ENCODE data around the gene CCDC51.
"Not testable (repeated sequence)": the region's sequence is repeated elsewhere in the genome, so short reads cannot be mapped to it uniquely, and the experiment has no call there.

The CCDC51 gene

GRCh38 chr3:48404440-48405342 is 35.2 kb downstream of the CCDC51 start:
- DNase-seq: no peak

DNA sequence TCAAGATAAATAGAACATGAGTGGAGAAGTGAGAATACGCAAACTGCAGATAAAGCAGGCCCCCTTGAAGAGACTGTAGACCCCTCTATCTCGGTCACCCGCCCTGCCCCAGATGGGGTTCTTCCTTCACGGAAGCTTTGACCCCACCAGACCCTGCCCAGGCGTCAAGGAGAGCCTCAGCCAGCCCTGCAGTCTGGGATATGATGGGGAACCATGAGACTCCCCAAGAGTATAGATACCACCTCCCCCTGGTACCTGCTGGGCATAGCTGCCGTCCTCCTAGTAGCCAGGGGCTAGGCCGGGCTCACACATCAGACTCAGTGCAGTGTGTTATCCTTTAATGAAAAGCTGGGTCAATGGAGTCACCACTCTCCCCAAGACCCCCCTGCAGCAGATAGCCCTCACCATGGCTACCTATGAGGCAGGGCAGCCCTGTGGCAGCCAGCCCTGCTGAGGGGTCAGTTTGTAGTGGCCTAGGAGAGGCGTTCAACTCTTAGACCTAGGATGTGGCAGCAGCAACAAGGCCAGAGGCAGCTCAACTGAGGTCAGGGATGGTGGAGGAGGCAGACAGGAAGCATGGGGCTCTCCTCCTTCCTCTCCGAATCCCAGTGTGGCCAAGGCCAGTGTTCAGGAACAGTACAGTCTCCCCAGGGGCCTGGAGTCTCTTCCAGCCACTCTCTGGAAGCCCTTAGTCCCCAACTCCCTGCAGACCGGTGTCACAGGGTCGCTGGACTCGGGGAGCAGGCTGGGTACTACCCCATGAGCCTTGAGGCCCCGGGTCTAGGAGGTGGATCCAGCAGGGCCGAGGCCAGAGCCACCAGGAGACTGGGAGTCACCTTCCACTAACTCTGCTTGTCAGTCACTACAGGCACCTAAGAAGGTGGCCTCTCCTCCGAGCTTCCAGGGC is 36.1 kb downstream of the CCDC51 start:
- DNase-seq: no peak

DNA sequence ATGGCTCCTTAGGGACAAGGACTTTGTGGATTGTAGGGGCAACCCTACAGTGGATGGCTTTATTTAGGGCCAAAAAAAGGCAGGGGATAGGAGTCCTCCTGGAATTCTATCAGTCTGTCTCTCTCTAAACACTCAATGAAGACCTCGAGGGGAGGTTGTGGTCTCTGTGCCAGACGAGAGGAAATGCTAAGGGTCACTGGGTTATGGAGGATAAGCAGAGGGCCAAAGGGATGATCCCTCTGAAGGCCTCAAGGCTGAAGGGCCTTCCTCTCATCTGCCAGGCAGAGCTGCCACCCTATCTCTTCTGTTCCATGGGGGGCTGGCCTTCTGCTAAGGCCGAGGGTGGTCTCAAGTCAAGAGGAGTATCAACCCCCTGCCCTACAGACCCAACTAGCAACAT is 37.0 kb downstream of the CCDC51 start:
- DNase-seq: no peak

DNA sequence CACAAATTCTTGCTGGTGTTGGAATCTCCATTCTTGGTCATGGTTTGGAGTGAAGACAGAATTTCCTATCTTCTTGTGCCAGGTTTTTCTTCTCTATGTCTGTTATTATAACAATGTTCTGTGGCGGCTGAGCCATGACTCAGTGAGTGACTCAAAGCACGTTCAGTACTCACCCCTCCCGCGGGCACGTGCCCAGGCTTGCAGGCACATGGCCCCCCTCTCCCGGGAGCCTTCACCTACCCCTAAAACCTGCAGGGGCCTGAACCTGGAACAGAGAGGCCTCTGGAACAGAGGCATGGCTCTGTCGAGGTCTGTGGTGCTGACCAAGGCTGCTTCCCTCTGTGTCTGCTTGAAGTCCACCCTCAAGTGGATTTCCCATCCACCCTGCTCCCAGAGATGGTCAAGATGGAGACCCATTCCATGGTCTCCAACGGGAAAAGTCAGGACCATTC is 37.6 kb downstream of the CCDC51 start:
- DNase-seq: peak; percentile 80

GRCh38 chr3:48401434-48401901 is 38.5 kb downstream of the CCDC51 start:
- not testable (repeated sequence) for DNase-seq

DNA sequence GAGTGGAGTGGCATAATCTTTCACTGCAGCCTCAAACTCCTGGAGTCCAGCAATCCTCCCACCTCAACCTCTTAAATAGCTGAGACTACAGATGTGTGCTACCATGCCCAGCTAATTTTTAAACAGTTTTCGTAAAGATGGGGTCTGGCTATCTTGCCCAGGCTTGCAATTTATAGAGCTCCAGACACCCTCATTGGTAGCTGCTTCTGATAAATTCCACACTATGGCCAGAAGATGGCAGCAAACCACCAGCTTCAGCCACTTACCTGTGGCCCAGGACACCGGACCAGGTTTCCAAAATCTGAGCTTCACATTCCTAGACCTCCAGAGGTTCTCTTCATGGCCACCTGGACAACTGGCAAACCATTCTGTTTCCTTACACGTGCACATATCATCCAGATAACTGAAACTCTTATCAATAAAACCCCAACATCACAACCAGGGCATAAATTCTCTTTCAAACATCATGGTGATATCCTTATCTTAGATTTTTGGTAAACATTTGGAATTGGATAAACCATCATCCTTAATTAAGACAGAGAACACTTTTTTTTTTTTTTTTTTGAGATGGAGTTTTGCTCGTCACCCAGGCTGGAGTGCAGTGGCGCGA is 39.0 kb downstream of the CCDC51 start:
- DNase-seq: peak; percentile 52

GRCh38 chr3:48399387-48400172 is 40.3 kb downstream of the CCDC51 start:
- DNase-seq: no peak

- no peak for DNase-seq
Observed at GRCh38 chr3:48398701-48399386, 41.1 kb downstream of the CCDC51 start.

DNA sequence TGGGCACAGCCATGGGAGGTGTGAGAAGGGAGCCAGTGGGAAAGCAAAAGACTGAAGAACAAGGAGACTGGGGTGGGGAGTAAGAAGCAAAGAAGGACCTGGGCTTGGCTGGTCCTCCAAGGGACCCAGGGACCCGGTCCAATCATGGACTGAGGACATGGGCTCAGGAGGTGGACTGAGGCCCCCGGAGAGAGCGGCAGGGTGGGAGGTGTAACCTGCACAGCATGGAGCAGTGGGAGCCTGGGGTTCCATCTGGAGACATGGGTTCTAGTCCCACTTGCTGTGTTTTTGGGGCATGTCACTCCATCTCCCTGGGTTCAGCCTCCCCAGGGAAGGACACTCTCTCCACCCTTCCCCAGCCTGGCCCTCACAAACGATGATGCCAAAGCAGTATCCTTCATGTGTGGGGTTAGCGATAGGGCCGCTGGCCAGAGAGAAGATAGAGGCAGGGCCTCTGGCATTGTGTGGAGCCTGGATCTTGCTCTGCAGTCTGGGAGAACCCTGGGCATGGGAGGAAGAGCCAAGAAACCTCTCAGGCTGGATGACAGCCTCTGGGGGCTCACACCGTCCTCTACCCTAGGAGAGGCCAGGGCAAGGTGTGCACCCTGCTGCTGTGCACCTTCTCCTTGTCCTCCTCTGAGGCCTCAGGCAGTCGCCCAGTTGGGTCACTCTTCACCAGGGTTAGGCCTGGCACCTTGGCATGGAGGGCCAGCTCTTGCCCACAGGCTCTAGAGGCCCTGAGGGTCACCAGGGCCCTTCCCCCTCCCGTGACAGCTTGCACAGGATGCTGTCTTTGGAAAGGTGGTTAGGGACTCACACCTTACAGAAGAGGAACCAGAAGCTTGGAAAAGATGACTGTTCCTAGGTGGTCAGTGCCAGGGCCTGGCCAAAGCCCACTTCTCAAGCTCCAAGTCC is 41.9 kb downstream of the CCDC51 start:
- DNase-seq: no peak

DNA sequence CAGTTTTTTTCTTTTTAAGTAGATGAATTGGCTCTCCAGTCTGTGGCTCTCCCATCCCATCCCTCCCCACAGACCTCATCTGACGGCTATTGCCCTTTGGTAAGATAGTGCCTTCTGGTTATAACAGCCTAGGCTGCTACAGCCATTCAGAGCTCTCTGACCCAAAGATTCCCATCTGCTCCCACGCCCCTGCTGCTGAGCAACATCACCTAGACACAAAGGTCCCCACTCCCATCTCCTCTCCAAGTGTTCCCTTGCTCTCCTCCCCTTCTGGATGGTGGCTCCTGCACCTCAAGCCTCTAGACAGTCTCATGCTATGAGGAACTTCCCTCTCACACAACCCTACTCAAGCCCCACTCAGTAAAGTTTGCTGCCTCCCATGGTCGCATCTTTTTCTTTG is 44.2 kb downstream of the CCDC51 start:
- no peak for DNase-seq

GRCh38 chr3:48394391-48394790 is 45.5 kb downstream of the CCDC51 start:
- no peak for DNase-seq

- DNase-seq: no peak
Observed at GRCh38 chr3:48388966-48389365, 51.0 kb downstream of the CCDC51 start.

DNA sequence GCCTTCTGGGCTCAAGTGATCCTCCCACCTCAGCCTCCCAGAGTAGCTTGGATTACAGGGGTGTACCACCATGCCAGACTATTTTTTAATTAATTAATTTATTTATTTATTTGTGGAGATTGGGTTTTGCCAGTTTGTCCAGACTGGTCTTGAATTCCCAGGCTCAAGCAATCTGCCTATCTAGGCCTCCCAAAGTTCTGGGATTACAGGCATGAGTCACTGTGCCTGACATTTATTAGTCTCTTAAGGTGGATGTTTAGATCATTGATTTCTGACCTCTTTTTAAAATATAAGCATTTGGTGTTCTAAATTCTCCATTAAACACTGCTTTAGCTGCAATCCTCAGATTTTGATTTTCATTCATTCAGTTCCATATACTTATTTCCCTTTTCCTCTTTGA is 52.3 kb downstream of the CCDC51 start:
- no peak for DNase-seq
